Osteocyte (in vitro differentiated cells): ENCODE data around the gene ANKS1B. TPM values are rescaled to one million over a fixed set of nuclear protein-coding genes. Genes with fewer than 3 reads are reported as not detected.

Experiments used
- DNase-seq: peaks from one replicate; pipeline ENCODE4 v3.0.0; 2021; ENCODE audit warnings: mixed read lengths; ENCODE audit not compliant: unreplicated experiment; ENCODE audit errors: extremely low spot score
- H3K27ac Mint-ChIP-seq: one replicate; pipeline ENCODE4 v1.8.0; 2021; ENCODE audit warnings: mild to moderate bottlenecking, mixed read lengths; ENCODE audit not compliant: unreplicated experiment
- H3K27me3 Mint-ChIP-seq: one replicate; pipeline ENCODE4 v1.8.0; 2021; ENCODE audit warnings: mixed read lengths; ENCODE audit not compliant: unreplicated experiment
- H3K36me3 Mint-ChIP-seq: one replicate; pipeline ENCODE4 v1.8.0; 2021; ENCODE audit warnings: mixed read lengths; ENCODE audit not compliant: unreplicated experiment
- H3K4me1 Mint-ChIP-seq: one replicate; pipeline ENCODE4 v1.8.0; 2021; ENCODE audit warnings: mixed read lengths; ENCODE audit not compliant: unreplicated experiment
- H3K4me3 Mint-ChIP-seq: one replicate; pipeline ENCODE4 v1.8.0; 2021; ENCODE audit warnings: mild to moderate bottlenecking, moderate library complexity, mixed read lengths; ENCODE audit not compliant: unreplicated experiment
- H3K9me3 Mint-ChIP-seq: one replicate; pipeline ENCODE4 v1.8.0; 2021; ENCODE audit warnings: mixed read lengths; ENCODE audit not compliant: unreplicated experiment
- total RNA-seq: library from RNA; stranded (reverse); gene quantifications from 2 replicates; pipeline ENCODE4 v1.2.1, GENCODE V29; 2021
- TF ChIP-seq, protein P1 (sequence below): fragments of 200-600 bp; sonication (generic); IDR thresholded peaks from 2 replicates; pipeline ENCODE4 v1.5.0; 2021; ENCODE audit warnings: antibody characterized with exemption, mild to moderate bottlenecking, moderate library complexity

The ANKS1B gene
- total RNA-seq, 1 donor from 2014 or later = 0.70 TPM

- no peaks in the 10 kb centered on the region for H3K4me1 Mint-ChIP-seq
- TF ChIP-seq, protein P1, sequence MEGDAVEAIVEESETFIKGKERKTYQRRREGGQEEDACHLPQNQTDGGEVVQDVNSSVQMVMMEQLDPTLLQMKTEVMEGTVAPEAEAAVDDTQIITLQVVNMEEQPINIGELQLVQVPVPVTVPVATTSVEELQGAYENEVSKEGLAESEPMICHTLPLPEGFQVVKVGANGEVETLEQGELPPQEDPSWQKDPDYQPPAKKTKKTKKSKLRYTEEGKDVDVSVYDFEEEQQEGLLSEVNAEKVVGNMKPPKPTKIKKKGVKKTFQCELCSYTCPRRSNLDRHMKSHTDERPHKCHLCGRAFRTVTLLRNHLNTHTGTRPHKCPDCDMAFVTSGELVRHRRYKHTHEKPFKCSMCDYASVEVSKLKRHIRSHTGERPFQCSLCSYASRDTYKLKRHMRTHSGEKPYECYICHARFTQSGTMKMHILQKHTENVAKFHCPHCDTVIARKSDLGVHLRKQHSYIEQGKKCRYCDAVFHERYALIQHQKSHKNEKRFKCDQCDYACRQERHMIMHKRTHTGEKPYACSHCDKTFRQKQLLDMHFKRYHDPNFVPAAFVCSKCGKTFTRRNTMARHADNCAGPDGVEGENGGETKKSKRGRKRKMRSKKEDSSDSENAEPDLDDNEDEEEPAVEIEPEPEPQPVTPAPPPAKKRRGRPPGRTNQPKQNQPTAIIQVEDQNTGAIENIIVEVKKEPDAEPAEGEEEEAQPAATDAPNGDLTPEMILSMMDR = no peak
- H3K4me3 Mint-ChIP-seq = no peak overlapping the region
- DNase-seq = no peak
- H3K36me3 Mint-ChIP-seq = no peaks in the 10 kb centered on the region
- no peak overlapping the region for H3K27ac Mint-ChIP-seq
- H3K27me3 Mint-ChIP-seq = no peaks in the 10 kb centered on the region
- H3K9me3 Mint-ChIP-seq = no peaks in the 10 kb centered on the region
Observed at GRCh38 chr12:99200711-99201384, 783.9 kb downstream of the ANKS1B start.

GRCh38 chr12:99195474-99195873, 789.3 kb downstream of the ANKS1B start:
- Mint-ChIP-seq H3K4me1 (no peaks in the 10 kb centered on the region), H3K27me3 (no peaks in the 10 kb centered on the region), H3K36me3 (no peaks in the 10 kb centered on the region), H3K9me3 (no peaks in the 10 kb centered on the region), H3K4me3 (no peak overlapping the region), H3K27ac (no peak overlapping the region)
- TF ChIP-seq, protein P1 = no peak
- no peak for DNase-seq

- Mint-ChIP-seq H3K27ac (no peak overlapping the region), H3K4me1 (no peaks in the 10 kb centered on the region), H3K36me3 (no peaks in the 10 kb centered on the region), H3K4me3 (no peak overlapping the region), H3K9me3 (no peaks in the 10 kb centered on the region), H3K27me3 (no peaks in the 10 kb centered on the region)
- TF ChIP-seq, protein P1 = no peak
- DNase-seq = no peak
Observed at GRCh38 chr12:99192489-99192888, 792.2 kb downstream of the ANKS1B start.

DNA sequence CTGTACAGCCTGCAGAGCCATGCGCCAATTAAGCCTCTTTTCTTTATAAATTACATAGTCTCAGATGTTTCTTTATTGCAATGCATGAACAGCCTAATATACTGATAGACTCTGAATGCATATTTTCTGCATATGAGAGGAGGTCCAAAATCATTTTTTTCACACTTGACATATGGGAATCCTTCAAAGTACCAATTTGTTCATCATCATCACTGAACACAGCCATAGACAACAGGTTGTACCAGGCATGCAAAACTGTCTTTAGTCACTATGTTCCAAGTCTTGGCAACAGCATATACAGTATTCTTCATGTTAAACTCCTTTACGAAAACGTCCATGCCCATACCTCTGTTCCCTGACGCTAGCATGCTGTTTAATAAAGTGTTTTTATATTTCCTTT, 807.9 kb downstream of the ANKS1B start:
- DNase-seq = no peak
- H3K27ac Mint-ChIP-seq = no peak overlapping the region
- no peaks in the 10 kb centered on the region for H3K36me3 Mint-ChIP-seq
- H3K9me3 Mint-ChIP-seq = peaks cover 6% of the 10 kb centered on the region
- no peaks in the 10 kb centered on the region for H3K27me3 Mint-ChIP-seq
- H3K4me1 Mint-ChIP-seq = no peaks in the 10 kb centered on the region
- TF ChIP-seq, protein P1 = no peak
- H3K4me3 Mint-ChIP-seq = no peak overlapping the region

- Mint-ChIP-seq H3K4me3 (no peak overlapping the region), H3K4me1 (no peaks in the 10 kb centered on the region), H3K27ac (no peak overlapping the region), H3K36me3 (no peaks in the 10 kb centered on the region), H3K9me3 (no peaks in the 10 kb centered on the region), H3K27me3 (no peaks in the 10 kb centered on the region)
- no peak for DNase-seq
- TF ChIP-seq, protein P1 = no peak
Observed at GRCh38 chr12:99170461-99170860, 814.3 kb downstream of the ANKS1B start.
